K562 (cell line): ENCODE measurements around the gene SRRT. TPM values are rescaled to one million over a fixed set of nuclear protein-coding genes. Genes with fewer than 3 reads are reported as not detected.

Source experiments
- ARID3A ChIP-seq: IDR thresholded peaks from 2 replicates; pipeline ENCODE4 v1.6.1; 2012; ENCODE audit warnings: low read depth, low read length, improper control_type of control experiment, borderline replicate concordance
- FOXJ3 ChIP-seq: sonication (generic); formaldehyde crosslinking; IDR thresholded peaks from 2 replicates; pipeline ENCODE4 v1.4.0; 2020; ENCODE audit warnings: mild to moderate bottlenecking, missing genetic modification reagents
- KAT2B ChIP-seq: IDR thresholded peaks from one replicate; pipeline ENCODE4 v1.6.1; 2012; ENCODE audit warnings: low read depth, mild to moderate bottlenecking, control low read depth, inconsistent platforms, low read length, moderate library complexity
- KLF6 ChIP-seq: fragments of 250-450 bp; sonication (Bioruptor Pico); IDR thresholded peaks from 2 replicates; pipeline ENCODE4 v1.4.0; 2020; ENCODE audit warnings: mild to moderate bottlenecking, moderate library complexity, borderline replicate concordance
- POLR2H ChIP-seq: IDR thresholded peaks from 2 replicates; pipeline ENCODE4 v1.6.1; 2016; ENCODE audit warnings: missing genetic modification characterization, low read depth, mild to moderate bottlenecking, control low read depth, missing compliant biosample characterization, moderate library complexity
- PRPF4 ChIP-seq: fragments of 200-400 bp; formaldehyde crosslinking; IDR thresholded peaks from one replicate; pipeline ENCODE4 v1.6.1; 2017; ENCODE audit warnings: low read length, low read depth, mild to moderate bottlenecking; ENCODE audit not compliant: insufficient read depth, poor library complexity, severe bottlenecking
- PTTG1 ChIP-seq: fragments of 450-650 bp; IDR thresholded peaks from 2 replicates; pipeline ENCODE4 v1.6.1; 2016; ENCODE audit warnings: low read depth, mild to moderate bottlenecking, missing genetic modification characterization, missing compliant biosample characterization
- SP1 ChIP-seq: sonication (generic); formaldehyde crosslinking; IDR thresholded peaks from 2 replicates; pipeline ENCODE4 v1.8.1; 2022; ENCODE audit warnings: mild to moderate bottlenecking, missing genetic modification reagents
- SREBF1 ChIP-seq: fragments of 150-350 bp; IDR thresholded peaks from 2 replicates; pipeline ENCODE4 v1.6.1; 2014; ENCODE audit warnings: antibody characterized with exemption, low read depth, low read length, borderline replicate concordance
- SREBF2 ChIP-seq: sonication (generic); formaldehyde crosslinking; IDR thresholded peaks from 2 replicates; pipeline ENCODE4 v1.4.0; 2020; ENCODE audit warnings: mild to moderate bottlenecking, missing genetic modification reagents
- THAP7 ChIP-seq: fragments of 250-450 bp; sonication (Bioruptor Pico); IDR thresholded peaks from 2 replicates; pipeline ENCODE4 v1.5.0; 2021
- ZBTB17 ChIP-seq: fragments of 450-650 bp; formaldehyde crosslinking; IDR thresholded peaks from 2 replicates; pipeline ENCODE4 v1.4.0; 2020; ENCODE audit warnings: mild to moderate bottlenecking
- ZFP36 ChIP-seq: fragments of 150-350 bp; IDR thresholded peaks from 2 replicates; pipeline ENCODE4 v1.6.1; 2018; ENCODE audit warnings: low read length, low read depth; ENCODE audit not compliant: partially characterized antibody
- ZNF134 ChIP-seq: fragments of 250-450 bp; sonication (Bioruptor Pico); conservative IDR thresholded peaks from 2 replicates; pipeline ENCODE4 v1.4.0; 2020
- ZNF263 ChIP-seq: sonication (generic); formaldehyde crosslinking; IDR thresholded peaks from 2 replicates; pipeline ENCODE4 v1.8.0; 2022; ENCODE audit warnings: mild to moderate bottlenecking, missing genetic modification reagents, borderline replicate concordance
- ZNF280A ChIP-seq: fragments of 450-650 bp; IDR thresholded peaks from 2 replicates; pipeline ENCODE4 v1.6.1; 2018; ENCODE audit warnings: mild to moderate bottlenecking, low read depth; ENCODE audit not compliant: partially characterized antibody
- ZNF41 ChIP-seq: fragments of 250-450 bp; sonication (Bioruptor Pico); conservative IDR thresholded peaks from 2 replicates; pipeline ENCODE4 v1.4.0; 2020; ENCODE audit warnings: mild to moderate bottlenecking
- ZNF518B ChIP-seq: fragments of 250-450 bp; sonication (Bioruptor Pico); IDR thresholded peaks from 2 replicates; pipeline ENCODE4 v1.5.0; 2021; ENCODE audit warnings: mild to moderate bottlenecking, moderate library complexity
- ZNF740 ChIP-seq, 3 experiments: fragments of 200-800 bp in 1 of 3; sonication (Bioruptor generic) in 1 of 3; sonication (generic) in 1 of 3; formaldehyde crosslinking in 1 of 3; IDR thresholded peaks; 2 replicates each; pipeline versions ENCODE4 v1.6.1 to v1.8.0; 2016 to 2022; ENCODE audit warnings: mild to moderate bottlenecking in 2 of 3, missing compliant biosample characterization in 2 of 3, missing genetic modification characterization in 2 of 3, missing genetic modification reagents in 1 of 3
- polyA plus RNA-seq, 8 experiments: library from polyadenylated mRNA; depleted of rRNA in 4 of 8; stranded (reverse) in 5 of 8; unstranded in 3 of 8; fragments of >200 nt; fragmentation: Nextera tagmentation in 2 of 8; fragmentation: Illumina TruSeq in 1 of 8; extraction: Ambion mirVana in 2 of 8; extraction: Trizol in 1 of 8; gene quantifications; 2 replicates each; pipeline versions ENCODE4 v1.2.1 to v1.2.3, GENCODE V29; 2011 to 2014; ENCODE audit warnings: inconsistent platforms in 1 of 8, missing spikeins in 1 of 8
- total RNA-seq, 7 experiments: library from RNA; depleted of rRNA in 6 of 7; stranded (reverse); fragments of >200 nt in 6 of 7; fragmentation: Illumina TruSeq in 2 of 7; extraction: Trizol in 2 of 7; gene quantifications; 2 replicates each; pipeline versions ENCODE4 v1.2.1 to v1.2.3, GENCODE V29; 2011 to 2021; ENCODE audit warnings: low replicate concordance in 1 of 7

Gene SRRT
- total and polyA plus RNA-seq, 9 of the 15 experiments (the other 6 are each of a cell fraction or from before 2014, with no cell fraction given) = 10.3 to 263 (median 84.4) TPM

GRCh38 chr7:100829150-100829716, 45.7 kb upstream of the SRRT start (continued):
- TF ChIP-seq PTTG1 (tag) (no peak), SREBF1 (no peak), KAT2B (no peak), FOXJ3 (CRISPR knock-in tag) (no peak), ZNF263 (CRISPR knock-in tag) (no peak; the same call in 1 of the 2 replicates), ZNF518B (CRISPR knock-in tag) (no peak), ZNF41 (CRISPR knock-in tag) (no peak), ZBTB17 (CRISPR knock-in tag) (no peak), PRPF4 (no peak), ZFP36 (no peak), POLR2H (tag) (no peak), ARID3A (no peak), ZNF740 (CRISPR knock-in tag; IDR thresholded peaks at IDR 0.05) (peak; percentile 97), ZNF740 (tag; IDR thresholded peaks at IDR 0.05) (no peak), SP1 (no peak; the same call in 1 of the 2 replicates), SREBF2 (CRISPR knock-in tag) (no peak), ZNF280A (no peak), THAP7 (CRISPR knock-in tag) (no peak), KLF6 (CRISPR knock-in tag) (no peak), ZNF134 (CRISPR knock-in tag) (no peak)
